ENCODE measurements around the gene LRRC14B. TPM values are rescaled to one million over a fixed set of nuclear protein-coding genes. Genes with fewer than 3 reads are reported as not detected.
"Not testable (repeated sequence)": the region's sequence is repeated elsewhere in the genome, so short reads cannot be mapped to it uniquely, and the experiment has no call there.

Gene LRRC14B
- total RNA-seq, 1 donor from 2014 or later = not detected

- intact Hi-C loops (cut with micrococcal nuclease) = no loop called here
Measured at GRCh38 chr5:191949-192690, 825 bp downstream of the LRRC14B start.

- intact Hi-C loops (cut with micrococcal nuclease) = no loop called here
Measured at GRCh38 chr5:192691-192969, 1.3 kb downstream of the LRRC14B start.

- intact Hi-C loops (cut with micrococcal nuclease) = no loop called here
Measured at GRCh38 chr5:192970-193831, 1.9 kb downstream of the LRRC14B start.

- intact Hi-C loops (cut with micrococcal nuclease) = no loop called here
Measured at GRCh38 chr5:194102-194501, 2.8 kb downstream of the LRRC14B start.

- intact Hi-C loops (cut with micrococcal nuclease) = no loop called here
Measured at GRCh38 chr5:194603-195209, 3.4 kb downstream of the LRRC14B start.

- intact Hi-C loops (cut with micrococcal nuclease) = no loop called here
Measured at GRCh38 chr5:195401-196160, 4.3 kb downstream of the LRRC14B start.

- intact Hi-C loops (cut with micrococcal nuclease) = no loop called here
Measured at GRCh38 chr5:196350-196749, 5.1 kb downstream of the LRRC14B start.

- intact Hi-C loops (cut with micrococcal nuclease) = not testable (repeated sequence)
Measured at GRCh38 chr5:197031-197430, 5.7 kb downstream of the LRRC14B start.

- intact Hi-C loops (cut with micrococcal nuclease) = no loop called here
Measured at GRCh38 chr5:197892-198489, 6.7 kb downstream of the LRRC14B start.

- intact Hi-C loops (cut with micrococcal nuclease) = no loop called here
Measured at GRCh38 chr5:198516-199196, 7.4 kb downstream of the LRRC14B start.

- intact Hi-C loops (cut with micrococcal nuclease) = no loop called here
Measured at GRCh38 chr5:199197-199949, 8.1 kb downstream of the LRRC14B start.

GRCh38 chr5:199950-200645 lies 8.8 kb downstream of the LRRC14B start:
- intact Hi-C loops (cut with micrococcal nuclease) = no loop called here

- intact Hi-C loops (cut with micrococcal nuclease) = no loop called here
Measured at GRCh38 chr5:200985-201384, 9.7 kb downstream of the LRRC14B start.

- intact Hi-C loops (cut with micrococcal nuclease) = no loop called here
Measured at GRCh38 chr5:201672-202071, 10.4 kb downstream of the LRRC14B start.

- intact Hi-C loops (cut with micrococcal nuclease) = no loop called here
Measured at GRCh38 chr5:203246-203930, 12.1 kb downstream of the LRRC14B start.

GRCh38 chr5:204001-204400 lies 12.7 kb downstream of the LRRC14B start:
- intact Hi-C loops (cut with micrococcal nuclease) = no loop called here

- intact Hi-C loops (cut with micrococcal nuclease) = no loop called here
Measured at GRCh38 chr5:204462-204861, 13.2 kb downstream of the LRRC14B start.

GRCh38 chr5:204966-205670 lies 13.8 kb downstream of the LRRC14B start:
- intact Hi-C loops (cut with micrococcal nuclease) = no loop called here

Data from T-helper 2 cell treated with Interferon-gamma antibody and Interleukin-4, amounts not matched to agents 100 ng/mL and 5 ng/mL, for 36 hours (primary cell).